CD4-positive, alpha-beta T cell treated with Interleukin-17A for 1 hour (primary cell): ENCODE data around the gene SLC23A2.
"Not testable (repeated sequence)": the region's sequence is repeated elsewhere in the genome, so short reads cannot be mapped to it uniquely, and the experiment has no call there.

Source experiments
- DNase-seq: peaks from one replicate; pipeline ENCODE4 v3.0.0-alpha.2; 2020

The SLC23A2 gene

DNA sequence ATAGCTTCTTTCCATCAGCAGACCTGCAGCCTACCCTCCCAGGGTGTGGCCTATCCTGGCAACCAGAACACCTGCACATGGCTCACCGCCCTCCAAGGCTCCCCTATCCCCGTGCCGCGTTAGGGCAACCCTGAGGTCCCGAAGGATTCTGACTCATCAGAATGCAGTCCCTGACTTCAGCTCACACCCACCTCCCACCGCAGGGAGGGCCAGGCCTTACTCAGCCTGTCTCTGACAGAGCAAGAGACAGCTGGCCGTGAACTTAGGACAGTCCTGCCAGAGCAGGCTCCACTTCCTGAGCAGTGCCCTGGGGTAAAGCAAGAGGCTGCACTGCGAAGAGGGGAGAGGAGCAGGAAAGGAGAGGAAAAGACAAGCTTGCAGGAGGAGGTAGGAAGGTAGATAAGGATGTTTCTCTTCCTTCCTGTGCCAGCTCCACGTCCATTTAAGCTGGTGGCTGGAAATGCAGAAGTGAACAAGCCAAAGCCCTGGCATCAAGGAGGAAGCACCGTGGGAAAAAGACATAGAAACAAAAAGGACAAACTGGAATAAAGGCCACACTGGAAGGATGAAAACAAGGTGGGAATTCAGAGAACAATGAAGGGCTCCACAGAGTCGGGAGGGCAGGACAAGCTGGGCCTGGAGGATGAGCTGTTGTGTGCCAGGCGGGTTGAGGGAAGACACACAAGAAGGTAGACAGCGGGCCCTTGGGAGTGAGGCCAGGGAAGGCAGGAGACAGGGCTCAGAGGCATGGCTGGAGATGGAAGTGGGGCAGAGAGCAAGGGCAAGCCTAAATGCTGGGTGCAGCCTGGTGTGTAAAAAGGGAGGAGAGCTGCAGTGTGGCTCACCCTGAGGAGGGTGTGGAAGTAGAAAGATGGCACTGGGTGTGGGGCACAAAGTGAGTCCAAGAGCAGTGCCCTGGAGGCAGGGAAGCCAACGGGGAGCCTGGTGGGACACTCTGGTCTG lies 102.7 kb downstream of the SLC23A2 start:
- no peak for DNase-seq

DNA sequence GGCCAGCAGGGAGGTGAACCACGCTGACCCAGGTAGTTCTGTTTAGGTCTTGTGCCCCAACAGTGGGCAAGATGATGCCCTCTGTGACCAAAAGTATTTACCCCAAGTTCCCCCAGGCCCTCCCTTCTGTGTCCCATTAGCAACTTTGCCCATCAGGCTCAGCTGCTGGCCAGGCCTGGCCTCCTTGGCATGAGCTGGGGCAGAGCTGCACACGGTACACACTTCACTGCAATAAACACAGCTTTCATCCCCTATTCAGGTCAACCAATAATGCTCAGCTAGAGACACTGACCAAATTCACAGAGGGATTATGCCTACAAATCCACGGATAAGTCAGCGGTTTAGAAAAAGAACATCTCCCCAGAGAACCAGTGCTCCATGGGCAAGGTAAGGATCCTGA lies 103.7 kb downstream of the SLC23A2 start:
- DNase-seq = no peak

DNA sequence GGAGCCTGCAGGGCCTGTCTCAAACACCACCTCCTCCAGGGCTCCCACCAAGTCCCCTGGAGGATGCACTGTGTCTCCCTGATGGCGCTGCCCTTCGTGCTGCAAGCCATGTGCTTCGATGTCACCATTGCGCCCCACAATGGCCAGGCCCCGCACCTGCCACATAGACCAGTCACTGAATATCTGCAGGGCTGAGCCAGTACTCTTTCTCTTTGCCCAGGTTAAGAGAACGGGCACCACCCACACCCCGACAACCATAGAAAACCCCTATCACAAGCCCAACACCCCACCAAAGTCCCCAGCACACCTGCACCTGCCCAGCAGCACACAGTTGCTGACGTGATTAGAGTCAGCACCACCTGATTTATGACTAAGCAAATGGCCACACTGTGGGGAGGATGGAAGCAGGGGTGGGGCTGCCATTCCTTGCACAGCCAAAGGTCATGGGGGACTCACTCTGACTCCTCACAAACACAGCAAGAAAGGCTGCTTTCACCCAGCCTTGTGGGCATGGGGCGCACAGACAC lies 104.3 kb downstream of the SLC23A2 start:
- DNase-seq = peak; percentile 21

DNA sequence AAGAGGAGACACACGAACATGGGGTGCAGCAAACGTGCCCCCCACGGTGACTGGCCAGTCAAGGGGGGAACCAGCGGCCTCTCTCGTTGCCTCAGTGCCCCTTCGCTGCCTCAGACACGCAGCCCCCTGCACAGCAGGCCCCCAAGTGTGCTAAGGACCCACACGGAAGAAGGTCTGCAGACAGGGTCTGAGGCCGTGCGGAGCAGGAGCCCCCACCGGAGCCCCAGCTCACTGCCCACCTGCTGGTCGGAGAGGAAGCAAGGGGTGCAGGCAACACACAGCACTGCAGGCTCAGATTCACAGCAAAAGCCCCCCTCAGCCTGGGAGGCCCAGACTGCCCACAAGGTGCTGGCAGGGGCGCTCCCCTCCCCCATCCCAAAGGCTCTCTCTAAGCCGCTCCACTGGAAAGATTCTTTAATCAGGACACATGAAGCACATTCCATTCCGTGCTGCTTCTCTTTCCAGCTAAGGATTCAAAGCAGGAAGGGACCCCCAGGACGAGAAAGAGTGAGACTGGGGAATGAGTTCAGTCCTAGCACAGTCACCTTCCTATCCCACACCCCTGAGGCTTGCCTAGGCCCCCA lies 105.1 kb downstream of the SLC23A2 start:
- no peak for DNase-seq

DNA sequence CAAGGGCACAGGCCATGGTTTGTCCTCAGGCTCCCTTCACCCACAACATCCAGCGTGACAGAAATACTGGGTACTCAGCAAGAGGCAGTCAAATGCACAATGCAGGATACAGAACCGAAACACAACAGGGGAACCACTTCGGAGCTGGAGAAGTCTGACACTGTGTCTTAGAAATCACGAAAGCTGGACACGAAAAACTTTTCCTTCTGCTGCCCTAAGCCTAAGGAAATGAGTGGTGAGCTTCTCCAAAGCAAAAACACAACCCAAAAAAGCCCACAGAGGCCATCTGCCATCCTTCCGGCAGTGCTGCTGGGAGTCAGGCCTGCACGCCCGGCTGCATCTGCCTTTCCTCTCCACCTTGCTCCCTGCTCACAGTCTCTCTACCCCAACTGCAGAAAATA lies 106.3 kb downstream of the SLC23A2 start:
- no peak for DNase-seq

DNA sequence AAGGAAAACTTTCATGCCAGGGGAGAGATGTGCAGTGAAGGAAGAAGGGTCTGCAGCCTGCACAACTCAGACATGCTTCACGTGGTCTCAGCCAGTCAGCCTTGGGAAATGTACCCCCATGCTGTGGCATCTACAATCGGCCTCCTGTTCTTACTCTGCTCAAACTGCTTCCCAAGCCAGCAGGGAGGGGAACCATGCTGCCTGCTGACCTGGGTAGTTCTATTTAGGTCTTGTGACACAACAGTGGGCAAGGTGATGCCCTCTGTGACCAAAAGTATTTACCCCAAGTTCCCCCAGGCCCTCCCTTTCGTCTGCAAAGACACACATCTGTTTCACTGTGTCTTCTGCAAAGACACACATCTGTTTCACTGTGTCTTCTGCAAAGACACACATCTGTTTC lies 106.9 kb downstream of the SLC23A2 start:
- DNase-seq = no peak

DNA sequence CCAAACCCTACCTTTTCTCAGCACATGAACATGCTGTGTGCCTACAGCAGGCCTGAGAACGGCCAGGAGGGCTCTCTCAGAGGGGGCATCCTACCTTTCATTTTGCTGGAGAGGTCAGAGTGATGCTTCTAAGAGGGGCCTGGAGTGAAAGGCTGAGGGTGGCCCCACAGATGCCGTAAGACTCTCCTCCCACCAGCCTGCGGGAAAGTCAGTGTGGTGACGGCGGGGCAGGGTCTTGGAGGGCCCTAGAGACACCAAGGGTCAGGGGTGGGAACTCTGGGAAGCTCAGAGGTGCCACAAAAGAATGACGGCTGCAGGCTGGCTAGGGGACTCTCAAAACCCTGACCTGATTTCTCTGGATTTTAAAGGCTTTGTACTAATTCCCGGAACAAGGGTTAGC lies 107.6 kb downstream of the SLC23A2 start:
- DNase-seq = no peak

DNA sequence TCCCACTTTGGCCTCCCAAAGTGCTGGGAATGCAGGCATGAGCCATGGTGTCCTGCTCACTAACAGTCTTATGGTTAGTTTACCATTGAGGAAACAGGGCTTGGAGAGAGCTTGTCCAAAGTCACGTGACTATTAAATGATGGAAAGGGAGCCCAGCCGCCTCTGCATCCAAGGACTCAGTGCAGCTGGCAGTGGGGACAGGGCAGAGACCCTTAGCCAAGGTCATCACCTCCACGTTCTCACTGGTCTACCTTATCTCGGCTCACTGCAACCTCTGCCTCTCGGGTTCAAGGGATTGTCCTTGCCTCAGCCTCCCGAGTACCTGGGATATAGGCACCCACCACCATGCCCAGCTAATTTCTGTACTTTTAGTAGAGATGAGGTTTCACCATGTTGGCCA lies 109.3 kb downstream of the SLC23A2 start:
- no peak for DNase-seq

DNA sequence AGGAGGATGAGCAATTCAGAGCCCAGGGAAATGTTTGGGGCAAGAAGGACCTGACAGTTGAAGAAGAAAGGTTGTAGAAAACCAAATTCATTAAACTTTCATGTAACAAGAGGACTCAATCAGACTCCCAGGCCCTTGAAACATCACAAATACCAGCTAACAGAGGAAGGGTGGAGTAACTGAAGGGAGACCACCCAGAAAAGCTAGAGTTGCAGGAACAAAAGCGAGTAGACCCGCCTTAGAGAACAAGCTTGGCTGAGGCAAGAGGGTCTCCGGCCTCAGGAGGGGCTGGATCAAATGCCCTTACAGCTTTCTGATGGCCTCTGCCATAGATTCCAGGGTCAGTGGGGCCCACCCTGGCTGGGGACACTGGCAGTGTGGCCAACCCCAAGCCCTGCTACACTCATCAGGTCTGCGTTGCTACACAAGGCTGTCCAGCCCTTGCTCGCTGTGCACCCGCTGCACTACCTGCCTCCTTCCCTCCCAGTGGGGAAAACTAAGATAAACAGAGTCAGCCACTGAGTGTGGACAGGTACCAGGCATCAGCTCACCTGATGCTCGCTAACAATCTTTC lies 110.0 kb downstream of the SLC23A2 start:
- no peak for DNase-seq

DNA sequence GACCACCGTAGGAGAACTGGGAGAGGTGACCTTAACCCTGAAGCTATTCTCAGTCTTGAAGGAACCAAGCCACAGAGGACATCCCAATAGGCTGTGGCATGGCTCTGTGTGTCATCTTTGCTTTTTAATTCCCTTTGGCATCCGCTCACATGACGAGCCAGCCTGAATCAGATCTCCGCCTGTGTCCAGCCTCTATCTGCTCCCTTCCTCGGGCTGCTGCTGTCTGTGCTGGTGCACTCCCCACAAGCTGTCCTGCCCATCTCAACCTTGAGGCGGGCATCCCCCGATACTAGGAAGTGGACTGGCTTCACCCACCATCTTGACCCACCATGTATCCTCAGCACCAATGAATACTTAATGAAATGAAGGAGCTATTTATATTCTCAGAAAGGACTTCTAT lies 111.9 kb downstream of the SLC23A2 start:
- no peak for DNase-seq

DNA sequence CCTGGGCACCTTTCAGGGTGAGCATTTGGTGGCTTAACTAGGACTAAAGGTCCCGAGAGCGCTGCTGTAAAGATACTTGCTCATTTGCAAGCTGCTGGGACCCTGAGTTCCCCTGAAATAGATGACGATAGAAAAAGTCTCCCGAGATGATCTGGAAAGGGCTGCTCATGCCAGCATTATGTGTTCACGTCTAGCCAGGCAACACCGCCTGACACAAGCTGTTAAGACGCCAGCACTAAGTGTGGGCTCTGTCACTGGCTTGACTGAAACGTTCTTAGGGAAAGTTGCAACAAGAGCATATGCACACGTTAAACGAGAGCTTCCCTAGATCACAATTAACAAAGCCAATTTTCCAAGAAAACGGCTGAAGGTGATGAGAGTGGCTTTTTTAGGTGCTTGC lies 113.7 kb downstream of the SLC23A2 start:
- no peak for DNase-seq

DNA sequence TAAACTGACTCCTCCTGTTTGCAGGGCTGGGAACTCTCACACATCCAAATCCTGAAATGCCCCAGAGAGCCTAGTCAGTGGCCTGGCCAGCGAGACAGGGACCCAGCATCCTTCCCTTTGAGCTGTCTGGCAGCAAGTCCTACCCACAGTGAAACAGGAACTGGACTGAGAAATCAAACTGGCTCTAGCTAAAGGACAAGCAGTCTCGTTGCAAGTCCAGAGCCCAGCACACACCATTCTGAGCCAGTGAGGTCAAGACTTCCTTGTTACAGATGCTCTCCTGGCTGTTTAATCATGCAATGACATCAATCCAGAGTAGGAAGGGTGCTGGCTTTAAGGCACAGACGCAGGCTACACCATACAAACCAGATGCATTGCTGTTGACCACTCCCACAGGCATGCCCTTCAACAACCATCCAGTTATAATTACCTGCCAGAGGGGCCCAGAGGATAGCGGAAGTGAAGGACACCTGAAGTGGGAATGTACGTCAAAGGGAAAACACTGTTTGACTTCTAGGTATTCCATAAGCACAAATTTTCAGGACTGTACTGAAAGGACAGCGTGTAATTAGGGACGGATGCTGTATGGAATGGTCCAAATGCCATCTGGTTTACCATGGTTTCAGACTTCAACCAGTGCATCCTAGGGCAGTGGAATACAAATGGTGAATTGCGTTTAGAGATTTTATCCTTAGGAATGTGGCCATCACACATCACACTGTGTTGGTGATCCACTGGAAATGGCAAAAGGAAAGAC lies 114.4 kb downstream of the SLC23A2 start:
- no peak for DNase-seq

DNA sequence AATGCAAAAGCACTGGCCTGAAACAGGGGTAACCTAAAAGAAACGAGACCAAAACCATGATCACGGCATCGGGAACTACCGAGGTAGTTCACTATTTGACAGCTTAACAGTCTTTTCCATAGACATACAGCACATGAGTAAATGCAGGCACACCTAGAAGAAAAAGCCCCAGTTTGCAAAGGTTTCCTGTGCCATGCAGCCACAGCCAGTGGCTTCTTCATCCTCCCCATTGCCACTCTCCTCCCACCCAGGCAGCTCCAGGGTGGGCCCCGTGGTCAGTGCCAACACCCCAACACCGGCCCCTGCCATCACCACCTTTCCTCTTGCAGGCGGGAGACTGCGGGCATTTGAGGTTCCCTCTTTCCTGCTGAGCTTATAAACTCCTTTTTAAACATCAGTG lies 115.4 kb downstream of the SLC23A2 start:
- no peak for DNase-seq

DNA sequence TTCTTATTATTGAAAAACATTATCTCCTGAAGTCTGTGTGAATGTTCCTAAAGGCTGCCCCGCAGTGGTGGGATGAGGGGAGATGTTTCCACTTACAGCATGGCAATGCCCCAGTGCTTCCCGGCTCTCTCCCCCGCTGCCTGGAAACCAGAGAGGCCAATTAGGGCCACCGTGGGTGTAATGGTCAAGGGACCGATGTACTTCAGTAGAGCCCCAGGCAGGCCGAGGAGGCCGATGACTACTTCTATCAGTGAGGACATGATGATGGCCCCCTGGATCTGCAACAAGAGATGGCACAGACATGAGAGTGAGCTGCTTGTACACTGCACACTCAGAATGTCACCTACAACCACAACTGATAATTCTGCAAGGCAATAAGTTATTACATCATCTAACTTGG lies 117.8 kb downstream of the SLC23A2 start:
- no peak for DNase-seq

DNA sequence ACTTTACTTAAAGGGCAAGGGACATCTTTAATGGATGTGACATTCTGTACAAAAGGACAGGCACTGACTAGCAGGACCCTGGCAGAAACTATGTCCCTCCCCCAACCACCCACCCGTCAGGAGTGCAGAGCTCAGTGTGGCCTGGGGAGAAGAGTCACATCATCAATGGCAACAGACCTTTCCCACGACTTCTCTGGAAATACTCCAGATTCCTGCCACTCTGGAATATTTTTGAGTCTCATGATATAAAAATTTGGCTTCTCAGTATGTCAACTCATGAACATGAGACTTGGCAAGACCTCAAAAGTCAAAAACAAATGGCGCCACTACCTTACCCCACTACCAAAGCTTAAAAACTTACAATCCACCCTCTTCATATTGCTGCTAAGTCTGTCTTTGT lies 118.3 kb downstream of the SLC23A2 start:
- no peak for DNase-seq

DNA sequence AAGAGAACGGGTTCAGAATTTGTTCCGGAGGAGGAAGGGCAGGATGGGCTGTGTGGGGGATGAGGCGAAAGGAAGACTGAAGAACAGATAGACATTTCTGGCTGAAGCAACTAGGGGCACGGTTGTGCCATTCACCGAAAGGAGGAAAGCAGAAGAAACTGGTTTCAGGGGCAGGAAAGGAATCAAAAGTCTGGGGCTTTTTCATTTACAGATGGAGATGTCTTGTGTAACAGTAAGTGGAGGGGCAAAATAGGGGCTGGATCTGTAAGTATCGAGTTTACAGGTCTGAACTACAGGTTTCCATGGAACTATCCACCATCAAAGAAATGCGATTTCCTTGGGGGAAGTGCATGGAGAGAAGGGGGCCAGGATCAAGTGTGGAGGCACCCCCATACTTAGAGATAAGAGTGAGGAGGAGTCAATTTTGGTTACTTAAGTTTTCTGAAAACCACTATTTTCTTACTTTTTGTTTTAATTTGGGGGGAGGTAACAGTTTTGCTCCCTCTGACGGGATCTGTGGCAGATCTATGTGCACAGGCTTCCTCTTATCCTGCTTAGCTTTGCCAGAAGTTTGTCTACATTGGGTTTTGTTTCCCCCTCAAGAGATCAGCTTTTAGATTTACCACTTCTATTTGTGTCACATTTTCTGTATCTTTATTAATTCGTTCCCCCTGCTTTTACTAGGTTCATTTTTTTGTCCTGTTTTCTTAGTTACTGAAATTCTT lies 120.1 kb downstream of the SLC23A2 start:
- DNase-seq = no peak

DNA sequence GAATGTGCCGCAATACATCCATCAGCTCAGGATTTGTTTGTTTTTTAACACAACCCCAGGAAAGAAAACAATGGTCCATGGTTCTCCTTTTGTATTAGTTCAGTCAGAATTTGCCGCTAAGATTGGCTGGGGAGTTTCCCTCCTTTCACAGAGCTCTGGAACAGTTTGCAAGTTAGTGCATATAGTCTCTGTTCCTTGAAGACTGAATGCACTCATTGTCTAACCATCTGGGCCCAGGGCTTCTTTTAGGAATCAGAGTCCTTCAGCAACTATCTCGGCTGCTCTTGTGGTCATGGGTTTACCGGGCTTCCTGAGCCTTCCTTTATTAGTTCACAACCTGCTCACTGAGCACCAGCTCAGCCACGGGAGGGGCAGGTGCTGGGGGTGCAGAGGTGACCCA lies 121.3 kb downstream of the SLC23A2 start:
- DNase-seq = no peak

DNA sequence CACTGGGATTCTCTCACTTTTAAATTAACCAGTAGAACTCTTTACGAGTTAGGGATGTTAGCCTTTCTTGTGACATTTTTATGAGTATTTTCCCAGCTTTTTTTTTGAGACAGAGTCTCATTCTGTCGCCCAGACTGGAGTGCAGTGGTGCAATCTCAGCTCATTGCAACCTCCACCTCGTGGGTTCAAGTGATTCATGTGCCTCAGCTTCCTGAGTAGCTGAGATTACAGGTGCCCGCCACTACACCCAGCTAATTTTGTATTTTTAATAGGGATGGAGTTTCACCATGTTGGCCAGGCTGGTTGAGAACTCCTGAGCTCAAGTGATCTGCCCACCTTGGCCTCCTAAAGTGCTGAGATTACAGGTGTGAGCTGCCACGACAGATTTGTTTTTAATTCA lies 123.2 kb downstream of the SLC23A2 start:
- DNase-seq = not testable (repeated sequence)

DNA sequence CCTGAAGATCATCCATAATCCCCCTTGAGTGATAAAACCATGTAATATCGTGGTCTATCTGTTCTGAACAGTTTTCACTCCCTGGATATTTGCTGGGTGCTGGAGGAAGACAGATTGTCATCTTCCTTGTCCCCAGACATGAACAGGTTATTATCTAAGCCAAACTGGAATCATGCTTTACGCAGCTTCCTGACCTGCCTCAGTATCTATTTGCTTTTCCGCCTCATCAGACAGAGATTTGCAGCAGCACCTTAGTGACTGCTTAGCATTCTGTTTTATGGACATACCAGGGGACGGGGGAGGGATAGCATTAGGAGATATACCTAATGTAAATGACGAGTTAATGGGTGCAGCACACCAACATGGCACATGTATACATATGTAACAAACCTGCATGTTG lies 124.6 kb downstream of the SLC23A2 start:
- no peak for DNase-seq

DNA sequence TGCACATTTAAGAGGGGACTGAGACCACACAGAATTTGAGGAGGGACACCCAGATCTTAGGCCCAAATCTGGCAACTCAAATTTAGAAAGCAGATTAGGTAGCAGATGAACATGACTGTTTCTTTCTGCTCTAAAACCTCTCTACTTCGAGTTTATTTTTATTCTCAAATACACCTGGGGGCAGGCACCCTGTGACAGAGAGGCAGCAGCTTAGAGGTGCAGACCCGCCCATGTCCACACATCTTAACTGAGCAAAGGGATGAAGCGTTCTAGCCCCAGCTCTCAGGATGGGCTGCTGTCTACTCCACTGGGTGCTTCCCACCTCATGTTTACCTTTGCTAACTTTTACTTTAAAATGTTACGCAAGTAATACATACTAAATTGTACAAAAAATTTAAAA lies 125.0 kb downstream of the SLC23A2 start:
- no peak for DNase-seq

DNA sequence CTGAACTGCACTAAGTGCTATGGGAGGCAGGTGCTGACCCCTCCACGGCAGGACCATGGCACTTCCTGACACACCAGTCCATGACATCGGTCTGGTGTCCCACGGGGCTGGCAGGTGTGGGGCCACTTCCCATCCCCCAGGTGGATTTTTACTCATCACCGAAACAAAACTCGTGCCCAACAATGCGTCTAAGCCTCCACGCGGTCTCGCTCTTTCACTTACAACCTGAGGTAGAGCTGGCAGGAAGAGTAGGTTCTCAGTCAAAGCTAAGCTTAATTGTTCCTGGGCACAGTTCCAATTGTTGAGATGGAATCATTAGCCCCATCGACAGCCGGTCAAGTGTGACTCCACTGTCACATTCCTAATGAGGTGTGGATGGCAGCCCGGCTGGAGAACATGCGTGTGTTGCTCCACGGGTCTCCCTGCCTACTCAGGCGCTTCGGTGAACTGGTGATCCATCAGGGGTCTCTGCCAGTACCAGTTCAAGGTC lies 125.7 kb downstream of the SLC23A2 start:
- DNase-seq = no peak

DNA sequence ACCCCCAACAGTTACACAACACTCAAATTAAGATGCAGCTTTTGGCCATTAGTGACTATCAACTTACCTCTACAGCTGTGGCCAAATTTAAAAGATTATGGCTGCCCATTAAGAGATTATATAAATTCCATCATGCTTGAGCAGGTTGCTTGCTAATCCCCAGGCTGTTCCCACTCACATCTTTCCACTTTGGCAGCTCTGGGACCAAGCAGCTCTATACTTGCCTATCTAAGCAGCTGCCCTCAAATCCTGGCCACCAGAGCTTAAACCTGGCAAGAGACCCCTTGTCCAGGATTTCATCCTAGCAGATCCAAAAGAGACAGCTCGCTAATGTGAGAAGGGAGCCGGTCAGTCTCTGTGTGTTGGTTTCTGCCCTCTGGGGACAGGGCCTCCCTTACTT lies 127.9 kb downstream of the SLC23A2 start:
- no peak for DNase-seq
